Activated T-helper 2 cell treated with anti-CD3 and anti-CD28 coated beads, Interferon-gamma antibody, Interleukin-2, Interleukin-4, amounts not matched to agents 10 μg/mL and 5 μg/mL and 100 μg/mL, durations not matched to agents 14 hours and 24 hours and 36 hours (primary cell): Measurements from ENCODE around the gene AQP1. TPM values are rescaled to one million over a fixed set of nuclear protein-coding genes. Genes with fewer than 3 reads are reported as not detected.

Experiments used
- DNase-seq: peaks from one replicate; pipeline ENCODE4 v3.0.0; 2021; ENCODE audit warnings: low spot score
- H3K27ac Mint-ChIP-seq: one replicate; pipeline ENCODE4 v1.8.0; 2021; ENCODE audit warnings: mixed read lengths
- H3K27me3 Mint-ChIP-seq: one replicate; pipeline ENCODE4 v1.8.0; 2021; ENCODE audit warnings: low read depth, mixed read lengths
- H3K36me3 Mint-ChIP-seq: one replicate; pipeline ENCODE4 v1.8.0; 2021; ENCODE audit warnings: low read depth, mixed read lengths
- H3K4me1 Mint-ChIP-seq: one replicate; pipeline ENCODE4 v1.8.0; 2021; ENCODE audit warnings: low read depth, mixed read lengths
- H3K4me3 Mint-ChIP-seq: one replicate; pipeline ENCODE4 v1.8.0; 2021; ENCODE audit warnings: low read depth, mild to moderate bottlenecking, moderate library complexity, mixed read lengths
- H3K9me3 Mint-ChIP-seq: one replicate; pipeline ENCODE4 v1.8.0; 2021; ENCODE audit warnings: mixed read lengths
- intact Hi-C: fragments of 100-400 bp; cut with micrococcal nuclease; formaldehyde crosslinking; loops from one replicate; pipeline ENCODE4 v1.15.1; 2023
- total RNA-seq: library from RNA; stranded (reverse); gene quantifications from 2 replicates; pipeline ENCODE4 v1.2.3, GENCODE V29; 2022

AQP1 gene
- not detected in 2 replicates for total RNA-seq

- Mint-ChIP-seq H3K4me3 (no peak within 1 kb of the TSS), H3K27ac (peak within 1 kb of the TSS; percentile 12), H3K27me3 (no peaks in the 10 kb centered on the region), H3K9me3 (no peaks in the 10 kb centered on the region), H3K4me1 (peaks cover 1% of the 10 kb centered on the region), H3K36me3 (no peaks in the 10 kb centered on the region)
- intact Hi-C loops = no loop called here
- DNase-seq = no peak
Measured at GRCh38 chr7:30911561-30911969, at the start of gene AQP1. TSS of gene AQP1 (plus strand) at chr7:30911853. CDS start at chr7:30911910, 57 bp downstream.

- Mint-ChIP-seq H3K4me3 (no peak overlapping the region), H3K27me3 (no peaks in the 10 kb centered on the region), H3K9me3 (no peaks in the 10 kb centered on the region), H3K27ac (no peak overlapping the region), H3K4me1 (no peaks in the 10 kb centered on the region), H3K36me3 (no peaks in the 10 kb centered on the region)
- DNase-seq = no peak
- intact Hi-C loops = no loop called here
Measured at GRCh38 chr7:30862995-30863705, 48.5 kb upstream of the AQP1 start.

GRCh38 chr7:30863706-30864035 lies 48.0 kb upstream of the AQP1 start:
- intact Hi-C loops = no loop called here
- Mint-ChIP-seq H3K27me3 (no peaks in the 10 kb centered on the region), H3K27ac (no peak overlapping the region), H3K4me3 (no peak overlapping the region), H3K4me1 (no peaks in the 10 kb centered on the region), H3K9me3 (no peaks in the 10 kb centered on the region), H3K36me3 (no peaks in the 10 kb centered on the region)
- no peak for DNase-seq

GRCh38 chr7:30864101-30864500 lies 47.6 kb upstream of the AQP1 start:
- H3K4me3 Mint-ChIP-seq = no peak overlapping the region
- H3K27ac Mint-ChIP-seq = no peak overlapping the region

GRCh38 chr7:30865076-30865475 lies 46.6 kb upstream of the AQP1 start:
- intact Hi-C loops = no loop called here
- H3K4me1 Mint-ChIP-seq = no peaks in the 10 kb centered on the region
- H3K4me3 Mint-ChIP-seq = no peak overlapping the region
- no peak overlapping the region for H3K27ac Mint-ChIP-seq
- H3K27me3 Mint-ChIP-seq = no peaks in the 10 kb centered on the region
- no peak for DNase-seq
- H3K36me3 Mint-ChIP-seq = no peaks in the 10 kb centered on the region
- H3K9me3 Mint-ChIP-seq = no peaks in the 10 kb centered on the region

More at GRCh38 chr7:30864101-30864500, 47.6 kb upstream of the AQP1 start:
- no peak for DNase-seq
- H3K36me3 Mint-ChIP-seq = no peaks in the 10 kb centered on the region
- no peaks in the 10 kb centered on the region for H3K9me3 Mint-ChIP-seq
- intact Hi-C loops = no loop called here
- H3K27me3 Mint-ChIP-seq = no peaks in the 10 kb centered on the region
- no peaks in the 10 kb centered on the region for H3K4me1 Mint-ChIP-seq

- Mint-ChIP-seq H3K27ac (no peak overlapping the region), H3K9me3 (no peaks in the 10 kb centered on the region), H3K4me3 (no peak overlapping the region), H3K4me1 (no peaks in the 10 kb centered on the region), H3K36me3 (no peaks in the 10 kb centered on the region), H3K27me3 (no peaks in the 10 kb centered on the region)
- intact Hi-C loops = no loop called here
- no peak for DNase-seq
Measured at GRCh38 chr7:30865821-30866220, 45.8 kb upstream of the AQP1 start.

GRCh38 chr7:30866939-30867338 lies 44.7 kb upstream of the AQP1 start:
- Mint-ChIP-seq H3K36me3 (no peaks in the 10 kb centered on the region), H3K27me3 (no peaks in the 10 kb centered on the region), H3K4me1 (no peaks in the 10 kb centered on the region), H3K4me3 (no peak overlapping the region), H3K9me3 (no peaks in the 10 kb centered on the region), H3K27ac (no peak overlapping the region)
- intact Hi-C loops = no loop called here
- no peak for DNase-seq

GRCh38 chr7:30867483-30867882 lies 44.2 kb upstream of the AQP1 start:
- intact Hi-C loops = no loop called here
- no peaks in the 10 kb centered on the region for H3K36me3 Mint-ChIP-seq
- H3K27me3 Mint-ChIP-seq = no peaks in the 10 kb centered on the region
- no peak overlapping the region for H3K27ac Mint-ChIP-seq
- H3K9me3 Mint-ChIP-seq = no peaks in the 10 kb centered on the region
- H3K4me3 Mint-ChIP-seq = no peak overlapping the region
- no peaks in the 10 kb centered on the region for H3K4me1 Mint-ChIP-seq
- no peak for DNase-seq

GRCh38 chr7:30869794-30870611 lies 41.6 kb upstream of the AQP1 start:
- H3K27ac Mint-ChIP-seq = no peak overlapping the region
- intact Hi-C loops = no loop called here
- H3K9me3 Mint-ChIP-seq = no peaks in the 10 kb centered on the region
- DNase-seq = no peak
- H3K4me1 Mint-ChIP-seq = no peaks in the 10 kb centered on the region
- no peaks in the 10 kb centered on the region for H3K27me3 Mint-ChIP-seq
- no peak overlapping the region for H3K4me3 Mint-ChIP-seq
- no peaks in the 10 kb centered on the region for H3K36me3 Mint-ChIP-seq

GRCh38 chr7:30870821-30871518 lies 40.7 kb upstream of the AQP1 start:
- intact Hi-C loops = no loop called here
- no peak for DNase-seq
- H3K27ac Mint-ChIP-seq = no peak overlapping the region
- no peaks in the 10 kb centered on the region for H3K36me3 Mint-ChIP-seq
- H3K4me3 Mint-ChIP-seq = no peak overlapping the region
- H3K27me3 Mint-ChIP-seq = no peaks in the 10 kb centered on the region
- no peaks in the 10 kb centered on the region for H3K9me3 Mint-ChIP-seq
- H3K4me1 Mint-ChIP-seq = no peaks in the 10 kb centered on the region

- no peak for DNase-seq
- no peaks in the 10 kb centered on the region for H3K36me3 Mint-ChIP-seq
- intact Hi-C loops = no loop called here
- no peak overlapping the region for H3K4me3 Mint-ChIP-seq
- no peaks in the 10 kb centered on the region for H3K4me1 Mint-ChIP-seq
- no peak overlapping the region for H3K27ac Mint-ChIP-seq
- H3K27me3 Mint-ChIP-seq = no peaks in the 10 kb centered on the region
- H3K9me3 Mint-ChIP-seq = no peaks in the 10 kb centered on the region
Measured at GRCh38 chr7:30871655-30872054, 40.0 kb upstream of the AQP1 start.

GRCh38 chr7:30873207-30873606 lies 38.4 kb upstream of the AQP1 start:
- Mint-ChIP-seq H3K4me1 (no peaks in the 10 kb centered on the region), H3K4me3 (no peak overlapping the region), H3K27ac (no peak overlapping the region), H3K9me3 (no peaks in the 10 kb centered on the region), H3K27me3 (no peaks in the 10 kb centered on the region), H3K36me3 (no peaks in the 10 kb centered on the region)
- intact Hi-C loops = no loop called here
- DNase-seq = no peak

GRCh38 chr7:30873656-30874055 lies 38.0 kb upstream of the AQP1 start:
- DNase-seq = no peak
- Mint-ChIP-seq H3K4me1 (no peaks in the 10 kb centered on the region), H3K27ac (no peak overlapping the region), H3K9me3 (no peaks in the 10 kb centered on the region), H3K27me3 (no peaks in the 10 kb centered on the region), H3K4me3 (no peak overlapping the region), H3K36me3 (no peaks in the 10 kb centered on the region)
- intact Hi-C loops = no loop called here
